Naive B cell (primary cell): ENCODE measurements around the gene LDAH. TPM values are rescaled to one million over a fixed set of nuclear protein-coding genes. Genes with fewer than 3 reads are reported as not detected.

ENCODE experiments used
- ATAC-seq, 2 donors: fragments of 150-1000 bp; cut with Tn5 transposase; 2 replicates each; pipeline ENCODE4 v1.10.0; 2021; ENCODE audit warnings: low read depth in 2 of 2, mild to moderate bottlenecking in 2 of 2, moderate library complexity in 2 of 2
- DNase-seq: peaks from one replicate; pipeline ENCODE4 v3.0.0; 2022
- H3K27ac Mint-ChIP-seq, 6 donors: one replicate each; pipeline ENCODE4 v1.8.0; 2020 to 2022; ENCODE audit warnings: mild to moderate bottlenecking in 6 of 6, mixed read lengths in 6 of 6, moderate library complexity in 5 of 6, inconsistent platforms in 2 of 6
- H3K27me3 Mint-ChIP-seq, 3 donors: one replicate each; pipeline ENCODE4 v1.8.0; 2021 to 2022; ENCODE audit warnings: mixed read lengths in 3 of 3, mild to moderate bottlenecking in 1 of 3
- H3K36me3 Mint-ChIP-seq, 2 donors: one replicate each; pipeline ENCODE4 v1.8.0; 2020 to 2022; ENCODE audit warnings: mixed read lengths in 2 of 2, inconsistent platforms in 1 of 2, mild to moderate bottlenecking in 1 of 2
- H3K4me1 Mint-ChIP-seq, 3 donors: one replicate each; pipeline ENCODE4 v1.8.0; 2020 to 2022; ENCODE audit warnings: mixed read lengths in 3 of 3, inconsistent platforms in 1 of 3, mild to moderate bottlenecking in 1 of 3, moderate library complexity in 1 of 3
- H3K4me3 Mint-ChIP-seq, 8 donors: one replicate each; pipeline ENCODE4 v1.8.0; 2020 to 2022; ENCODE audit warnings: mild to moderate bottlenecking in 8 of 8, mixed read lengths in 8 of 8, moderate library complexity in 8 of 8, inconsistent platforms in 2 of 8
- H3K9me3 Mint-ChIP-seq, 7 donors: one replicate each; pipeline ENCODE4 v1.8.0; 2020 to 2022; ENCODE audit warnings: mixed read lengths in 7 of 7, mild to moderate bottlenecking in 5 of 7, inconsistent platforms in 2 of 7, moderate library complexity in 1 of 7
- polyA plus RNA-seq, 6 donors: library from polyadenylated mRNA; unstranded; fragments of 300-500 nt; fragmentation: Illumina TruSeq; gene quantifications; one replicate each; pipeline ENCODE4 v1.2.3, GENCODE V29; 2021; ENCODE audit warnings: low read depth in 6 of 6

The LDAH gene
- polyA plus RNA-seq, 6 donors from 2014 or later, result 7.2 to 12.8 (median 9.9) TPM

DNA sequence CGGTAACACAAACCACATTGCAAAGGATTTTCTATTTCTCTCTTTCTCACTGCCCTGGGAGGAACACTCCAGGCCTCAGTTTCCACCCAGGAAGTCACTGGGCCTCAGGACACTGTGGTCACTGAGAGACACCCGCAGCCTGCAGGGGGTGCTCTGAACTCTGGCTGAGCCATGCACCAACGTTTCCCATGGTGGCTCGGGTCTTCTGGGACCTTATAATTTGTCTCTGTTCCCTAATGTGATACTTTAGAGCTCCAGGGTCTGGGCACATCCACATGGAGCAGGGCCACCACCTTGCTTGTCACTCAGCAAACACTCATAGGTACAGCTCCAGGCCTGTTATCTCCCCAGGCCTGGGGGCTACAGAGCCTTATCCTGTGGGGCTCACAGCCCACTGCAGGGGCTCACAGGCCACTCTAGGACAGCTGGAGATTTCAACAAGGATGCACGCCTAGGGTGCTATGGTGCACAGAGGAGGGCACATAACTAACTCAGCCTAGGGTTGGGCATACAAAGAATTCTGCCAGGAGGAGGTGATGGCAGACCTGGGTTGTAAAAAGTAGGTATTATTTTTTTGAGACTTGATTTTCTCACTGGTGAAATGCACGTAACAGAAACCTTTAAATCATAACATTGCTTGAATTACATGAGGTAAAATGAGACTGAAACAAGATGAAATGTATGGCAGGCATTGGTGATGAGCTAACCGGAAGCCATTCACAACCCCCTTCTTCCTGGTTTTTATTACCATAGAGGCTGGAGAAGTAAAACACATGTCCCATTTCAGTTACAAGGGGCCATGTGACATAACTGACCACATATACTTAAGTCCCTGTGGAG is 169.0 kb downstream of the LDAH start:
- H3K27ac Mint-ChIP-seq, result peak overlapping the region in 1 of 6 donors; percentile 59
- H3K4me1 Mint-ChIP-seq, result peaks cover 21 to 28% (median 23%) of the 10 kb centered on the region in 3 donors
- DNase-seq (no peak), ATAC-seq (no peak)
- H3K27me3 Mint-ChIP-seq, result peaks cover 25 to 56% (median 26%) of the 10 kb centered on the region in 3 donors
- no peaks in the 10 kb centered on the region for H3K9me3 Mint-ChIP-seq
- H3K4me3 Mint-ChIP-seq, result peak overlapping the region in 2 of 8 donors; percentile 30 to 61
- peaks cover 0 to 7% of the 10 kb centered on the region in 2 donors for H3K36me3 Mint-ChIP-seq

DNA sequence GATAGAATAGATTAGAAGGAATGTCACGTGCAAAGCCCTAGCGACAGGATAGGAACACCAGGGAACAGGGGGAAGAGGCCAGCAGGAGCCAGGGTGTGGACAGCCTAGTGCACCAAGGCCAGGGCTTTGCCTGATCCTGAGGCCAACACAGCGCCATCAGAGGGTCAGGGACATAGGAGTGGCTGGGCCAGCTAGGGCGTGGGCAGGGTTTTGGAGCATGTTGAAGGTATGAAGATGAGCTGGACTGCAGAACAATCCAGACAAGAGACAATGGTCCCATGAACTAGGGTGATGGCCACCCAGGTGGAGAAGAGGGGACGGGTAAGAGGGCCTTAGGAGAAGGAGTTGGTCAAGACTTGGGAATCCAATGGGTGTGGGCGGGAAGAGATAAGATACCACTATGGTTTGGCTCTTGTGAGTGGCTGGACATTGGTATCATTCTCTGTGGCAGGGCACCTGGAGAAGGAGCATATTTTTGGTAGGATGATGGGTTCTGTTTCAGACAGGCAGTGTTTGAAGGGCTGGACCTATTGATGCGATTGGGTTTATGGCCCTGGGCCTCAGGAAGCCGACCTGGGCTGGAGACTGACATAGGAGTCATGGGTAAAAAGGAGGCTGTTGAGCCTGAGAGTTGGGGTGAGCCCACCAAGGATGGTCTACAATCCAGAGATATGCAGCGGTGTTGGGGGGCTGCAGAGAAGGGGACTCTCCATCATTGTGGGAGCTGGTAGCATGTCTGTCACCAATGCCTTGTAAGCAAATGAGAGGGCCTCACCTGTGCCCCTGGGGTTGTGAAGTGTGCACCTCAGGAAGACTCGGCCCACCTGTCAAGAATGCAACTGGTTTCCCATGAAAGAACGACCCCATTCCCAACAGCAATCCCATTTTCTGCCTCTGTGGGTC is 170.0 kb downstream of the LDAH start:
- peak overlapping the region in 5 of 8 donors; percentile 12 to 85 (median 66) for H3K4me3 Mint-ChIP-seq
- peak overlapping the region in 3 of 6 donors; percentile 25 to 98 (median 30) for H3K27ac Mint-ChIP-seq
- peaks cover 0 to 7% of the 10 kb centered on the region in 2 donors for H3K36me3 Mint-ChIP-seq
- ATAC-seq, result no peak
- no peaks in the 10 kb centered on the region for H3K9me3 Mint-ChIP-seq
- peaks cover 17 to 46% (median 20%) of the 10 kb centered on the region in 3 donors for H3K27me3 Mint-ChIP-seq
- H3K4me1 Mint-ChIP-seq, result peaks cover 31 to 38% (median 33%) of the 10 kb centered on the region in 3 donors
- no peak for DNase-seq

DNA sequence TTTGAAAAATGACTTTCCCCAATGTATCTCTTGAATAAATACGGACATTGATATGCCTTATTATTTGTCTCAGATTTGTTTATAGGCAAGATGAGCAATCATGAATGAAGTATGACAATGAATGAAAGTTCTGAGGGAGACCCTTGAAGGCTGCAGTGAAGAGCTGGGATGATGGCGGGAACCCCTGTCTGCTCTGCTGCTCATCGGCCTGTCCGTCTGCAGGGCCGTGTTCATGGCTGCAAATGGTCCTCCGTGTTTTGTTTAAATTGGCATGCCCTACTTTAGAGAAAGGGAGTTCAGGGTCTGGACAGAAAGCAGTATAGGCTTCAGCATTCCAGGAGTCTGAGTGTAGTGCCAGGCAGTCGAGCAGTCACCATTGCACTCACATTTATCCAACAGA is 170.8 kb downstream of the LDAH start:
- ATAC-seq (no peak), DNase-seq (no peak)
- H3K4me1 Mint-ChIP-seq, result peaks cover 38 to 46% (median 40%) of the 10 kb centered on the region in 3 donors
- peak overlapping the region in 4 of 6 donors; percentile 13 to 98 (median 86) for H3K27ac Mint-ChIP-seq
- peaks cover 13 to 38% (median 14%) of the 10 kb centered on the region in 3 donors for H3K27me3 Mint-ChIP-seq
- H3K4me3 Mint-ChIP-seq, result peak overlapping the region in 7 of 8 donors; percentile 82 to 93 (median 90)
- peaks cover 0 to 7% of the 10 kb centered on the region in 2 donors for H3K36me3 Mint-ChIP-seq
- H3K9me3 Mint-ChIP-seq, result no peaks in the 10 kb centered on the region

DNA sequence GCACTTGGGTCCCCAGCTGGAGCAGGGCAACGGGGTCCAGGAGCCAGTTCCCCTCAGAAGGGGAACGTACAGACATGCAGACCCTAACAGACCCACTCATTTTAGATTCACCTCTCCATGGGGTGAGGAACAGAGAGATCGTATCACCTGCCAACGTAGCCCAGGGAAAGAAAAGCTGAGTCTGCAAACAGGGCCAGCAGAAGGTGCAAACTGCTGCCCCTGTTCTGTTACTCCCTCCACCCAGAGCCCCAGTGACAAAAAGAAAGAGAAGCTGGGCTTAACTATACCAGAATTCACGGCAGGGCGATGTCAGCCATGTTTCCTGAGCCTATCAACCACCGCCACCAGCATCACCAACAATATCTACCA is 171.2 kb downstream of the LDAH start:
- Mint-ChIP-seq H3K9me3 (no peaks in the 10 kb centered on the region), H3K27me3 (peaks cover 10 to 34% (median 13%) of the 10 kb centered on the region in 3 donors), H3K36me3 (peaks cover 0 to 7% of the 10 kb centered on the region in 2 donors), H3K4me3 (peak overlapping the region; percentile 82 to 93 (median 90)), H3K27ac (peak overlapping the region; percentile 93 to 99 (median 98)), H3K4me1 (peaks cover 43 to 46% (median 45%) of the 10 kb centered on the region in 3 donors)
- ATAC-seq (no peak), DNase-seq (no peak)

DNA sequence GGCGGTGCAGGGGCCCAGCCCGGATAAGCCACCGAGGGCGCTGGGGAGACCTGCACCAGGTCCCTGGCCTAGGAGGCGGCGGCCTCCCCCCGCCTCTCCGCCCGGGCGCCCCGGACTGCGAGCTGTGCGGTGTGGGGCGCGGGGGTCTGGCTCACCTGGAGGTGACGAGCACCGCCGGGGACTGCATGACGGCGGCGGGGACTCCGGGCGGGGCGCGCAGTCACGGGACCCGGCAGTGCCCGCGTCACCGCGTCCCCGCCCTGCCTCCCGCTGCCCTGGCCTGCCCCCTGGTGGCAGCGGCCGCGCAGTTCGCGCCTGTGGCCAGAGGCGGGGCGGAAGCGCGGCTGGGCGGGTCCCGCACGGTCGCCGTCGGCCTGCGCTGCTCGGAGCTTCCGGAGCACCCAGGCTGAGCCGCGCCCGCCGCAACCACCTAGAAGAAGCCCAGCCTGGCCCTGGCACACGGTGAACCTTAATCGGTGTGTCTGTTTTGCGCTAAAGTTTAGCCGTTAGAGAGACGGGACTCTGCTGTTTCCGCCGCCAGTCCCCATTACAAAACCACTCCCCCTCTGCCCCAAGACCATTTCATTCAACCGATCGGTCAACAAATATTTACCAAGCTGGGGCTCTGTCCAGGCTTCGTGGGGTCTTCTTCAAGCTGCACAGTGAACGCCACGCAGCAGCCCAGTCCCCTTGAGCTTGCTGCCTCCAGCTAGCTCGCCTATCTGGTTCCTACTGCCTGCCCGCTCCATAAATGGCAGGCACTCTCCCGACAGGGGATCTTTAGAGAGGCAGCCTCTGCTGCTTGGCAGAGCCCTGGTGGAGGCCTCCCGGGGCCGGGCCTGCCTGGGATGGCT is 171.8 kb downstream of the LDAH start, which contains the start of gene HS1BP3:
TSS of gene HS1BP3 (minus strand) at position 222 of the 854 bp plus-strand sequence. CDS start at position 187, 35 bp downstream.
- Mint-ChIP-seq H3K4me1 (peaks cover 46 to 50% (median 47%) of the 10 kb centered on the region in 3 donors), H3K27me3 (peaks cover 10 to 28% (median 13%) of the 10 kb centered on the region in 3 donors), H3K27ac (peak within 1 kb of the TSS; percentile 93 to 100 (median 98)), H3K9me3 (no peaks in the 10 kb centered on the region), H3K36me3 (peaks cover 0 to 7% of the 10 kb centered on the region in 2 donors), H3K4me3 (peak within 1 kb of the TSS; percentile 82 to 94 (median 90))
- ATAC-seq (peak; percentile 88 to 89), DNase-seq (peak; percentile 98)

DNA sequence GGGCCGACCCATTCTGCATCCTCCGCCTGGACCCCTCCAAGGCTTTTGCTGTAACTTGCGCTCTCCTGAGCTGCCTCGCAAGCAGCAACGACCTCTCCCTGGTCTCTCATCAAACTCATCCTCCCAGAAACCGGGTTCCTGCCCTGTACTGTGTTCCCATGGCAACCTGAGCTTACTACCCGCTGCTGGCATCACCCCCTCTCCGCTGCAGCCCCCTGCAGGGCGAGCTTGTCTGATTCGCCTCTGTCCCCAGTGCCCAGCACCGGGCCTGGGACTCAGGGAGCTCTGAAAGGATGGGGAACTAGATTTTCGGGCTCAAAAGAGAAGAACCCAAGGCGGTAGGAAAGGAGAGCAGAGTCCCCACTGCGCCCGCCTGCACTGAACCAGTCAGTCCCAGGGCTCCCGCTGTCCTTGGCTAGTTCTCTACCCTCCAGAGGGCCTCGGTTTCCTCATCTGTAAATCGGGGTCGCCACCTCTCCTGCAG is 172.5 kb downstream of the LDAH start:
- peak; percentile 8 to 15 for ATAC-seq

DNA sequence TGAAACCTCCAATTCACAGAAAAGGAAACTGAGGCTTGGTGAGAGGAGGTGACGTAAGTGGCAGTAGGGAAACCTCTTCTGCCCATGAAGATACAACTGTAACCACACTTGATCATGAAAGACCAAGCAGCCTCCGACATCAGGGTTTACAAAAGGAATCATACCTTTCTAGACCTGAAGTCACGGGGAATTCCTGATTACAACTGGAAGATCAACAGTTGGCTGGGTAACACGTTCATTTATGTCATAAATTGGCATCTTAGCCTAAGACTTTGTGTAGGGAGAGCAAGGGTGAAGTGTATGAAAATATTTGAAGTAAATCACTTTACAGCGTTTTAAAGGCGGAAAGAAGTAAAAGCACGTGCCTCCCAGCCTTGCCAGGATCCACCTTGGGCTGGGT is 172.9 kb downstream of the LDAH start:
- no peak for ATAC-seq
- H3K36me3 Mint-ChIP-seq, result peaks cover 0 to 10% of the 10 kb centered on the region in 2 donors
- peaks cover 4 to 16% (median 5%) of the 10 kb centered on the region in 3 donors for H3K27me3 Mint-ChIP-seq
- H3K4me1 Mint-ChIP-seq, result peaks cover 46 to 50% (median 47%) of the 10 kb centered on the region in 3 donors
- H3K27ac Mint-ChIP-seq, result peak overlapping the region; percentile 93 to 100 (median 97)
- no peaks in the 10 kb centered on the region for H3K9me3 Mint-ChIP-seq
- DNase-seq, result no peak
- peak overlapping the region; percentile 82 to 94 (median 90) for H3K4me3 Mint-ChIP-seq

More for the DNA sequence above, 172.5 kb downstream of the LDAH start:
- Mint-ChIP-seq H3K4me3 (peak overlapping the region; percentile 82 to 94 (median 90)), H3K27me3 (peaks cover 6 to 21% (median 9%) of the 10 kb centered on the region in 3 donors), H3K4me1 (peaks cover 46 to 50% (median 47%) of the 10 kb centered on the region in 3 donors), H3K36me3 (peaks cover 0 to 7% of the 10 kb centered on the region in 2 donors), H3K9me3 (no peaks in the 10 kb centered on the region), H3K27ac (peak overlapping the region; percentile 93 to 100 (median 97))
- DNase-seq, result no peak

DNA sequence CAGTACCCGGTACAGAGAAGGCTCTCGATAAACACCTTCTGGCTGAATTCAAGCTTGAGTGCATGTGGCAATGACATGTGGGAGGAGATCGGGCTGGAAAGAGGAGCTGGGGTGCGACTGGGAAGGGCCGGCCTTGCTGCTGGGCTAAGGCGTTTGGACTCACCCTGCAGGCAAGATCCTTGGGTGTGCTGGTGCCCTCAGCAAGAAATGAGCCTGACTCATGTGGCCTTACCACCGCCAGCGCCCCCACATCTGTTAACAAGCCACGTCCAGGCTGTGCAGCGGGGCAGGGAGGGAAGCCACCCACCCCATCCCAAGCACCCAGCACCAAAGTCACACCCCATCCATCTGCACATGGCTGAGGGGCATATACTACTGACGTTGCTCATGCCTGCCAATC is 173.3 kb downstream of the LDAH start:
- H3K9me3 Mint-ChIP-seq, result no peaks in the 10 kb centered on the region
- H3K4me1 Mint-ChIP-seq, result peaks cover 46 to 50% (median 47%) of the 10 kb centered on the region in 3 donors
- DNase-seq, result no peak
- H3K36me3 Mint-ChIP-seq, result peaks cover 0 to 14% of the 10 kb centered on the region in 2 donors
- H3K4me3 Mint-ChIP-seq, result peak overlapping the region; percentile 82 to 94 (median 90)
- peak overlapping the region; percentile 60 to 100 (median 96) for H3K27ac Mint-ChIP-seq
- no peak for ATAC-seq
- peaks cover 3 to 12% (median 3%) of the 10 kb centered on the region in 3 donors for H3K27me3 Mint-ChIP-seq

DNA sequence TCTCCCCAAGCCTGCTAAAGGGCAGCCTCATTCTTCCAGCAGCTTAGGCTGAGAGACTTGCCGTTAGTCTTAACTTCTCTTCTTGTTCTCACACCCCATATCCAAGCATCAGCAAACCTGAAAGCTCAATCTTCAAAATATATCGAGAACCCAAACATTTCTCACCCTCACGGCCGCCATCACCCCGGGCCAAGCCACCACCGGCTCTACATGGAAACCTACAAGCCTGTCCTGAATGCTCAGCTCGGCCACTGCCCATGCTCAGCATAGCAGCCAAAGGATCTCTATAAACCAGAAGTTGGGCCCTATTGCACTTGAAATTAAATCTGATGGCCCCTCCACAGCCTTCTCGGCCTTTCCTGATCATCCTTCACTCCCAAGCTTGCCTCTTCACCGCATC is 174.1 kb downstream of the LDAH start:
- Mint-ChIP-seq H3K9me3 (no peaks in the 10 kb centered on the region), H3K4me3 (peak overlapping the region; percentile 1 to 93 (median 80)), H3K27me3 (peaks cover 0 to 9% (median 0%) of the 10 kb centered on the region in 3 donors), H3K4me1 (peaks cover 46 to 50% (median 50%) of the 10 kb centered on the region in 3 donors), H3K27ac (peak overlapping the region; percentile 88 to 100 (median 93)), H3K36me3 (peaks cover 0 to 21% of the 10 kb centered on the region in 2 donors)
- ATAC-seq (no peak), DNase-seq (no peak)

DNA sequence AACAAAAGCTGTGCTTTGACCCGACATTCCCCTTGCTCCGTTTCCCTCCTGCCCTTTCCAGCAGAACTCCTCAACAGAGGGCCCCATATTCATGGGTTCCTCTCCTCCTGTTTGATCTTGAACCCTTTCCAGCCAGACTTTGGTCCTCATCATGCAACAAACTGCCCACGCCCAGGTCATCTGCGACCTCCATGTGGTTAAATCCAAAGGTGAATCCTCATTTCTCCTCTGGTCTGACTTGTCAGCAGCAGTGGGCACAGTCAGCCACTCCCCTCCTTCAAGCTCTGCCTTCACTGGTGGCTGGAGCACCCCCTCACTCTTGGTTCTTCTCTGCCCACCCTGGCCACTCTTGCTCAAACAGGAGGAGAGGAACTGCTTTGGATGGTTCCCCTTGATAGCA is 174.7 kb downstream of the LDAH start:
- DNase-seq (no peak), ATAC-seq (no peak)
- Mint-ChIP-seq H3K4me3 (peak overlapping the region in 7 of 8 donors; percentile 45 to 93 (median 79)), H3K4me1 (peaks cover 49 to 50% (median 50%) of the 10 kb centered on the region in 3 donors), H3K9me3 (no peaks in the 10 kb centered on the region), H3K27ac (peak overlapping the region; percentile 88 to 100 (median 93)), H3K36me3 (peaks cover 0 to 21% of the 10 kb centered on the region in 2 donors), H3K27me3 (peaks cover 0 to 9% (median 0%) of the 10 kb centered on the region in 3 donors)

DNA sequence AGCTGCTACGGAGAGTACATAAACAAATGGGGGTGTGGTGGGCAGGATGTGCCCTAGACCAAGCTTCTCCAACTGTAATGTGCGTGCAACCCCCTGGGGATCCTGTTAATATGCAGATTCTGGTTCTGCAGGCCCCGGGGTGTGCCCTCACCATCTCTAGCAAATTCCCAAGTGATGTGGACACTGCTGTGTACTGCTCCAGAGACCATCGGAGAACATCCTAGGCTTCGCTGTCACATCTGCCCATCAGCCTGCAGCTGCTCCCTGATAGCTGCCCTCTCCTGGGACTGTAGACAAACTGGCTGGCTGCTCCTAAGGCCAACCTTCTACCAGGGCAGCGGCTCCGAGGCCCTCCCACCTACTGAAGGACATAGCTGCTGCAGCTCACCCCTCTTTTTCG is 175.2 kb downstream of the LDAH start:
- ATAC-seq (no peak), DNase-seq (peak; percentile 53)
- peak overlapping the region in 7 of 8 donors; percentile 27 to 84 (median 58) for H3K4me3 Mint-ChIP-seq
- peaks cover 49 to 50% (median 50%) of the 10 kb centered on the region in 3 donors for H3K4me1 Mint-ChIP-seq
- H3K9me3 Mint-ChIP-seq, result no peaks in the 10 kb centered on the region
- peaks cover 0 to 5% (median 0%) of the 10 kb centered on the region in 3 donors for H3K27me3 Mint-ChIP-seq
- peaks cover 0 to 18% of the 10 kb centered on the region in 2 donors for H3K36me3 Mint-ChIP-seq
- H3K27ac Mint-ChIP-seq, result peak overlapping the region; percentile 88 to 100 (median 93)

DNA sequence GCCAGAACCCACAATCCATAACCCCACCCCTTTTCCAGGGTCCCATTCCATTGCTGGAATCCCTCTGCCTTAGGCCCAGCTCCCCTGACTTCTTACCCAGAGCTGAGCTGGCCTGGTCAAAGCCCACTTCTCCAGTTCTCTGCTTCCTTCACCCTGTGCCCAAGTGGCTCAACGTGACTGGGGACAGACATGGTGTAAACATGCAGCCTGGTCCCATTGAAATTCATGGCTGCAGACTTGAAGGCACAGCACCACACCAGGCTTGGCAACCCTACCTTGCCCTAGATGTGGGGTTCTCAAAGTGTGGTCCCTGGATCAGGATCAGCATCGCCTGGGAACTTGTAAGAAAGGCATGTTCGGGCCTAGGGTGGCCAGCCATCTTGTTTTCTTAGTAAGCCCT is 175.7 kb downstream of the LDAH start:
- Mint-ChIP-seq H3K27ac (peak overlapping the region; percentile 82 to 100 (median 93)), H3K27me3 (no peaks in the 10 kb centered on the region), H3K36me3 (peaks cover 0 to 14% of the 10 kb centered on the region in 2 donors), H3K4me3 (peak overlapping the region in 4 of 8 donors; percentile 45 to 84 (median 80)), H3K9me3 (no peaks in the 10 kb centered on the region), H3K4me1 (peaks cover 49 to 55% (median 50%) of the 10 kb centered on the region in 3 donors)
- ATAC-seq (no peak), DNase-seq (no peak)
